Erythroblast (primary cell): ENCODE results near the gene UGT1A7.

Experiments used
- GATA1 ChIP-seq: IDR thresholded peaks from 2 replicates; pipeline ENCODE4 v1.6.1; 2011; ENCODE audit warnings: low read depth, mild to moderate bottlenecking, control low read depth, low read length, moderate library complexity
- POLR2A ChIP-seq: IDR thresholded peaks from 2 replicates; pipeline ENCODE4 v1.6.1; 2011; ENCODE audit warnings: mild to moderate bottlenecking, low read length

- no peak for TF ChIP-seq POLR2A
- no peak for TF ChIP-seq GATA1
These were observed 98.0 kb downstream of the UGT1A7 start for GRCh38 chr2:233779722-233780121.
